Measurements from ENCODE around the gene YEATS4. TPM values are rescaled to one million over a fixed set of nuclear protein-coding genes. Genes with fewer than 3 reads are reported as not detected.

YEATS4 gene
- total and polyA plus RNA-seq, 4 donors, result 9.9 to 23.8 (median 15.5) TPM

GRCh38 chr12:69324797-69325466 is 34.6 kb upstream of the YEATS4 start:
- TF ChIP-seq TAF1 (conservative IDR thresholded peaks at IDR 0.05) (no peak), FOXA2 (IDR thresholded peaks at IDR 0.05) (no peak), RAD21 (IDR thresholded peaks at IDR 0.05) (no peak), HNF4A (conservative IDR thresholded peaks at IDR 0.05) (no peak), GABPA (IDR thresholded peaks at IDR 0.05 in 1 of 2, conservative IDR thresholded peaks at IDR 0.05 in 1 of 2) (no peak), MAX (IDR thresholded peaks at IDR 0.05) (no peak), JUND (IDR thresholded peaks at IDR 0.05) (no peak), NR2F2 (IDR thresholded peaks at IDR 0.05) (no peak), EGR1 (IDR thresholded peaks at IDR 0.05; ENCODE audit: low read depth in 2 of 2) (no peak), HNF4G (IDR thresholded peaks at IDR 0.05) (no peak), FOXA1 (IDR thresholded peaks at IDR 0.05) (no peak), RXRA (IDR thresholded peaks at IDR 0.05) (no peak), SP1 (IDR thresholded peaks at IDR 0.05) (no peak)
- TF ChIP-seq, protein P1, sequence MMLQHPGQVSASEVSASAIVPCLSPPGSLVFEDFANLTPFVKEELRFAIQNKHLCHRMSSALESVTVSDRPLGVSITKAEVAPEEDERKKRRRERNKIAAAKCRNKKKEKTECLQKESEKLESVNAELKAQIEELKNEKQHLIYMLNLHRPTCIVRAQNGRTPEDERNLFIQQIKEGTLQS (IDR thresholded peaks at IDR 0.05), result no peak
- TF ChIP-seq, protein P2, sequence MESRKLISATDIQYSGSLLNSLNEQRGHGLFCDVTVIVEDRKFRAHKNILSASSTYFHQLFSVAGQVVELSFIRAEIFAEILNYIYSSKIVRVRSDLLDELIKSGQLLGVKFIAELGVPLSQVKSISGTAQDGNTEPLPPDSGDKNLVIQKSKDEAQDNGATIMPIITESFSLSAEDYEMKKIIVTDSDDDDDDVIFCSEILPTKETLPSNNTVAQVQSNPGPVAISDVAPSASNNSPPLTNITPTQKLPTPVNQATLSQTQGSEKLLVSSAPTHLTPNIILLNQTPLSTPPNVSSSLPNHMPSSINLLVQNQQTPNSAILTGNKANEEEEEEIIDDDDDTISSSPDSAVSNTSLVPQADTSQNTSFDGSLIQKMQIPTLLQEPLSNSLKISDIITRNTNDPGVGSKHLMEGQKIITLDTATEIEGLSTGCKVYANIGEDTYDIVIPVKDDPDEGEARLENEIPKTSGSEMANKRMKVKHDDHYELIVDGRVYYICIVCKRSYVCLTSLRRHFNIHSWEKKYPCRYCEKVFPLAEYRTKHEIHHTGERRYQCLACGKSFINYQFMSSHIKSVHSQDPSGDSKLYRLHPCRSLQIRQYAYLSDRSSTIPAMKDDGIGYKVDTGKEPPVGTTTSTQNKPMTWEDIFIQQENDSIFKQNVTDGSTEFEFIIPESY (IDR thresholded peaks at IDR 0.05), result no peak
- Histone ChIP-seq H3K27ac (ENCODE audit: low read depth in 1 of 2, low read length in 2 of 2) (no peak overlapping the region), H3K36me3 (ENCODE audit: control insufficient read depth in 4 of 4, insufficient read depth in 3 of 4, low read depth in 1 of 4, low read length in 3 of 4) (no peaks in the 10 kb centered on the region), H3K4me3 (ENCODE audit: low read depth in 1 of 3, low read length in 3 of 3) (no peak overlapping the region), H3K4me1 (ENCODE audit: control insufficient read depth in 4 of 4, insufficient read depth in 4 of 4, low read length in 3 of 4) (peaks cover 0 to 27% (median 3%) of the 10 kb centered on the region in 4 donors), H3K9me3 (ENCODE audit: control insufficient read depth in 4 of 4, low read length in 3 of 4) (peaks cover 0 to 4% (median 0%) of the 10 kb centered on the region in 4 donors), H3K27me3 (ENCODE audit: control insufficient read depth in 4 of 4, insufficient read depth in 4 of 4, low read length in 3 of 4) (no peaks in the 10 kb centered on the region), H3K9ac (ENCODE audit: low read depth in 1 of 2, low read length in 2 of 2) (no peak overlapping the region)
- 95% methylated on average over 2 of the region's 2 CpGs for WGBS
- DNase-seq (ENCODE audit: low spot score), result no peak

- TF ChIP-seq GABPA (IDR thresholded peaks at IDR 0.05 in 1 of 2, conservative IDR thresholded peaks at IDR 0.05 in 1 of 2) (no peak), CTCF (IDR thresholded peaks at IDR 0.05; ENCODE audit: low read depth, low read length, missing input control) (no peak), RXRA (IDR thresholded peaks at IDR 0.05) (no peak), EGR1 (IDR thresholded peaks at IDR 0.05; ENCODE audit: low read depth in 2 of 2) (no peak)
- Histone ChIP-seq H3K4me1 (ENCODE audit: control insufficient read depth in 4 of 4, insufficient read depth in 4 of 4, low read length in 3 of 4) (peaks cover 0 to 32% (median 12%) of the 10 kb centered on the region in 4 donors), H3K27me3 (ENCODE audit: control insufficient read depth in 4 of 4, insufficient read depth in 4 of 4, low read length in 3 of 4) (no peaks in the 10 kb centered on the region), H3K9me3 (ENCODE audit: control insufficient read depth in 4 of 4, low read length in 3 of 4) (no peaks in the 10 kb centered on the region), H3K27ac (ENCODE audit: low read depth in 1 of 2, low read length in 2 of 2) (no peak overlapping the region), H3K36me3 (ENCODE audit: control insufficient read depth in 4 of 4, insufficient read depth in 3 of 4, low read depth in 1 of 4, low read length in 3 of 4) (no peaks in the 10 kb centered on the region), H3K9ac (ENCODE audit: low read depth in 1 of 2, low read length in 2 of 2) (no peak overlapping the region), H3K4me3 (ENCODE audit: low read depth in 1 of 3, low read length in 3 of 3) (no peak overlapping the region)
- DNase-seq (ENCODE audit: low spot score), result no peak
- 79% methylated on average over 3 of the region's 3 CpGs for WGBS
These were observed 31.1 kb upstream of the YEATS4 start for GRCh38 chr12:69328426-69328825.

Data from liver (tissue), 9 donors.